CD4-positive, alpha-beta T cell treated with Interleukin-1 beta for 1 hour (primary cell): ENCODE results near the gene RNF225.
A peak's percentile ranks its signal among the peaks of the same experiment; 100 is the strongest.
"Not testable (repeated sequence)": the region's sequence is repeated elsewhere in the genome, so short reads cannot be mapped to it uniquely, and the experiment has no call there.

Source experiments
- DNase-seq, 2 donors: peaks; one replicate each; pipeline ENCODE4 v3.0.0-alpha.2; 2020 to 2022

The RNF225 gene

GRCh38 chr19:58362272-58362994, 33.0 kb upstream of the RNF225 start, which contains the start of gene ZNF497:
ZNF497 (minus strand) TSS chr19:58362751; CDS start chr19:58357635, 5,116 bp downstream.
- DNase-seq = peak; percentile 97 to 98

- DNase-seq = no peak
These were observed 31.3 kb upstream of the RNF225 start for GRCh38 chr19:58364146-58364545.

- DNase-seq = no peak
These were observed 28.6 kb upstream of the RNF225 start for GRCh38 chr19:58366585-58367430.

- no peak for DNase-seq
These were observed 27.6 kb upstream of the RNF225 start for GRCh38 chr19:58367698-58368454.

- no peak for DNase-seq
These were observed 26.7 kb upstream of the RNF225 start for GRCh38 chr19:58368561-58369360.

GRCh38 chr19:58372311-58373133, 22.9 kb upstream of the RNF225 start:
- DNase-seq = no peak

- DNase-seq = no peak
These were observed 21.3 kb upstream of the RNF225 start for GRCh38 chr19:58374200-58374599.

GRCh38 chr19:58376724-58377123, 18.7 kb upstream of the RNF225 start:
- DNase-seq = not testable (repeated sequence)

- DNase-seq = no peak
These were observed 16.2 kb upstream of the RNF225 start for GRCh38 chr19:58379246-58379645.

GRCh38 chr19:58380037-58380661, 15.3 kb upstream of the RNF225 start:
- DNase-seq = no peak

- peak; percentile 100 for DNase-seq
These were observed 14.6 kb upstream of the RNF225 start, which contains the start of gene ZNF837 for GRCh38 chr19:58380662-58381459. ZNF837 (minus strand) TSS chr19:58381030; CDS start chr19:58369332, 11,698 bp downstream.

- no peak for DNase-seq
These were observed 13.8 kb upstream of the RNF225 start for GRCh38 chr19:58381460-58382212.

- no peak for DNase-seq
These were observed 12.4 kb upstream of the RNF225 start for GRCh38 chr19:58382997-58383603.

GRCh38 chr19:58385313-58385890, 10.1 kb upstream of the RNF225 start:
- no peak for DNase-seq

GRCh38 chr19:58385891-58386575, 9.4 kb upstream of the RNF225 start:
- DNase-seq = no peak

- DNase-seq = peak; percentile 98 to 99
These were observed 8.7 kb upstream of the RNF225 start, which contains the start of gene RPS5 for GRCh38 chr19:58386576-58387337. RPS5 (plus strand) TSS chr19:58387269; CDS start chr19:58388138, 869 bp downstream.
